Measurements from ENCODE around the gene AGPS. TPM values are rescaled to one million over a fixed set of nuclear protein-coding genes. Genes with fewer than 3 reads are reported as not detected.
"Not testable (repeated sequence)": the region's sequence is repeated elsewhere in the genome, so short reads cannot be mapped to it uniquely, and the experiment has no call there.

Gene AGPS
- total RNA-seq, 1 experiment from 2014 or later = 28.4 TPM

DNA sequence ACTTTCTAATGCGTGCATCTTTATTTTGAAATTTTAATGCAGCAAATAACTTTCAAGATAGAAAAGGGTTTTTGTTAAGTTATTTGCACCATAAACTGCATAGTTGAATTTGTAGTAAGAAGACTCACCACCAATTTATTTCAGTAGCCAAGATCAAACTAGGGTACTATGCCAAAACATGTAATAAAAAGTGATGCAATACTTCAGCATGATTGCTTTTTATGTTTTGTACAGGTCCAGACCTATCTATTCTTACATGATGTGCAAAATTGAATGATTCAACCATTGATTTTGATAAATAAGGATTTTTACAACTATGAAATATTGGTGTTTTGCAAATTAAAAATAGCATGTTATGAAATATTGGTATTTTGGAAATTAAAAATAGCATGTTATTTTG lies 26.7 kb downstream of the AGPS start:
- Histone ChIP-seq H3K27me3 (ENCODE audit: control insufficient read depth, insufficient read depth, low read length) (no peaks in the 10 kb centered on the region), H3K4me3 (ENCODE audit: insufficient read depth, low read depth, low read length) (no peak overlapping the region), H3K36me3 (replicated peaks; ENCODE audit: control insufficient read depth, insufficient read depth, low read length) (no peaks in the 10 kb centered on the region)
- no peak for DNase-seq

DNA sequence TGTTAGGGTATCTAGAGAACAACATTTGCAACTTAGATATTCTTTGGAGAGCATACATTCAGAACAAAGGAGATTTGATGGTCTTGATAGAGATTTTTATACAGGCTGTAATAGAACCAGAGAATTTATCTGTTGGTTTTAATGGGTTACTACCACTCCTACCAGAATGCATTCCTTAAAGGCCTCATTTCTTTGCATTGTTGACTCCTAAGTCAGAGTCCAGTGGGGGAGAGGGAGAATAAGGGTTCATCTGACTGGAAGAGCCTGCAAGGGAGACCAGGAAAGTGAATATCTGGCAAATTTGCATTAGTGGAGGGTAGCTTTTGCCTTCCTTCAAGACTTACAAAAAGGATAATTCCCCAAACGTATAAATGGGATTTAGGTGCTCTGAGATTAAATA lies 29.7 kb downstream of the AGPS start:
- no peak for DNase-seq
- Histone ChIP-seq H3K36me3 (replicated peaks; ENCODE audit: control insufficient read depth, insufficient read depth, low read length) (no peaks in the 10 kb centered on the region), H3K27me3 (ENCODE audit: control insufficient read depth, insufficient read depth, low read length) (no peaks in the 10 kb centered on the region), H3K4me3 (ENCODE audit: insufficient read depth, low read depth, low read length) (no peak overlapping the region)

DNA sequence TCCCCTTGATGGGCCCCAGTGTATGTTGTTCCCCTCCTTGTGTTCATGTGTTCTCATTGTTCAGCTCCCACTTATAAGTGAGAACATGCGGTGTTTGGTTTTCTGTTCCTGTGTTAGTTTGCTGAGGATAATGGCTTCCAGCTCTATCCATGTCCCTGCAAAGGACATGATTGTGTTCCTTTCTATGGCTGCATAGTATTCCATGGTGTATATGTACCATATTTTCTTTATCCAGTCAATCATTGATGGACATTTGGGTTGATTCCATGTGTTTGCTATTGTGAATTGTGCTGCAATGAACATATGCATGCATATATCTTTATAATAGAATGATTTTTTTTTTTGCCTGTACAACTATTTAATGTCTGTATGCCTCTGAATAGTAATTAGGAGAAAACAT lies 31.5 kb downstream of the AGPS start:
- DNase-seq; H3K36me3 ChIP-seq (replicated peaks; ENCODE audit: control insufficient read depth, insufficient read depth, low read length); H3K4me3 ChIP-seq (ENCODE audit: insufficient read depth, low read depth, low read length); H3K27me3 ChIP-seq (ENCODE audit: control insufficient read depth, insufficient read depth, low read length): not testable (repeated sequence)

DNA sequence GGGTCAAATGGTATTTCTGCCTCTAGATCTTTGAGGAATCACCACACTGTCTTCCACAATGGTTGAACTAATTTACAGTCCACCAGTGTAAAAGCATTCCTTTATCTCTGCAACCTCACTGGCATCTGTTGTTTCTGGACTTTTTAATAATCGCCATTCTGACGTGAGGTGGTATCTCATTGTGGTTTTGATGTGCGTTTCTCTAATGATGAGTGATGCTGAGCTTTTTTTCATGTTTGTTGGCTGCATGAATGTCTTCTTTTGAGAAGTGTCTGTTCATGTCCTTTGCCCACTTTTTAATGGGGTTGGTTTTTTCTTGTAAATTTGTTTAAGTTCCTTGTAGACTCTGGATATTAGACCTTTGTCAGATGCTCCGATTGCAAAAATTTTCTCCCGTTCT lies 32.0 kb downstream of the AGPS start:
- H3K27me3 ChIP-seq (ENCODE audit: control insufficient read depth, insufficient read depth, low read length); H3K36me3 ChIP-seq (replicated peaks; ENCODE audit: control insufficient read depth, insufficient read depth, low read length); DNase-seq; H3K4me3 ChIP-seq (ENCODE audit: insufficient read depth, low read depth, low read length): not testable (repeated sequence)

DNA sequence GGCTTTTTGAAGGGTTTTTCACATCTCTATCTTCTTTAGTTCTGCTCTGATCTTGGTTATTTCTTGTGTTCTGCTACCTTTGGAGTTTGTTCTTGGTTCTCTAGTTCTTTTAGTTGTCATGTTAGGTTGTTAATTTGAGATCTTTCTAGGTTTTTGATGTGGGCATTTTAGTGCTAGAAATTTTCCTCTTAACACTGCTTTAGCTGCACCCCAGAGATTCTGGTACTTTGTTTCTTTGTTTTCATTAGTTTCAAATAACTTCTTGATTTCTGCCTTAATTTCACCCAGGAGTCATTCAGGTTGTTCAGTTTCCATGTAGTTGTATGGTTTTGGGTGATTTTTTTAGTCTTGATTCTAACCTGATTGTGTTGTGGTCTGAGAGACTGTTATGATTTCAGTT lies 34.7 kb downstream of the AGPS start:
- Histone ChIP-seq H3K36me3 (replicated peaks; ENCODE audit: control insufficient read depth, insufficient read depth, low read length) (peaks cover 2% of the 10 kb centered on the region), H3K4me3 (ENCODE audit: insufficient read depth, low read depth, low read length) (no peak overlapping the region), H3K27me3 (ENCODE audit: control insufficient read depth, insufficient read depth, low read length) (no peaks in the 10 kb centered on the region)
- DNase-seq = no peak

DNA sequence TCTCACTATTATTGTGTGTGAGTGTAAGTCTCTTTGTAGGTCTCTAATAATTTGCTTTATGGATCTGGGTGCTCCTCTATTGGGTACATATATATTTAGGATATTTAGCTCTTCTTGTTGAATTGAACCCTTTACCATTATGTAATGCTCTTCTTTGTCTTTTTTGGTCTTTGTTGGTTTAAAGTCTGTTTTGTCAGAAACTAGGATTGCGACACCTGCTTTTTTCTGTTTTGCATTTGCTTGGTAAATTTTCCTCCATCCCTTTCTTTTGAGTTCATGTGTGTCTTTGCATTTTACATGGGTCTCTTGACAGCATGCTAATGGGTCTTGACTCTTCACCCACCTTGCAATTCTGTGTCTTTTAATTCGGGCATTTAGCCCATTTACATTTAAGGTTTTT lies 35.4 kb downstream of the AGPS start:
- DNase-seq; H3K36me3 ChIP-seq (replicated peaks; ENCODE audit: control insufficient read depth, insufficient read depth, low read length); H3K4me3 ChIP-seq (ENCODE audit: insufficient read depth, low read depth, low read length); H3K27me3 ChIP-seq (ENCODE audit: control insufficient read depth, insufficient read depth, low read length): not testable (repeated sequence)

DNA sequence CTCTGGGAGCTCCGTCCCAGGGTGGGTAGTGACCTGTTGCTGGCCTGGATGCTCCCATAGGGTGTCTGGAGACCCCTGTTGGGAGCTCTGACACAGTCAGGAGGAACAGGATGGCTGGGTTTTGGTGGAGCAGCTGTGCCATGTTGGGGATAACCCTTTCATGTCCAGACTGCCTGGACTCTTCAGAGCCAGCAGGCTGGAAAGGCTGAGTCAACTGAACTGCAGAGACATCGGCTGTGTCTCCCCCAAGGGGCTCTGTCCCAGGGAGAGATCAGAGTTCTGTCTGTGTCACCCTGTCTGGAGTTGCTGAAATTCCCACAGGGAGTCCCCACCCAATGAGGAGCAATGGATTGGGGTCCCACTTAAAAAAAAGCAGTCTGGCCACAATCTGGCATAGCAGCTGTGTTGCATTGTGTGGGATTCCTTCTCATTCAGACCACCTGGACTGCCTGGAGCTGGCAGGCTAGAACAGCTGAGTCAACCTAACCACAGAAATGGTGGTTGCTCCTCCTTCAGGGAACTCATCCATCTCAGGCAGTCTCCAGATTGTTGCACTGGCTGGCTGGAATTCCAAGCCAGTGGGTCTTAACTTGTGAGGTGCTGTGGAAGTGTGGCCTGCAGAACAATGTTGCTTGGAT lies 37.2 kb downstream of the AGPS start:
- no peak overlapping the region for H3K4me3 ChIP-seq (ENCODE audit: insufficient read depth, low read depth, low read length)
- peaks cover 2% of the 10 kb centered on the region for H3K36me3 ChIP-seq (replicated peaks; ENCODE audit: control insufficient read depth, insufficient read depth, low read length)
- no peaks in the 10 kb centered on the region for H3K27me3 ChIP-seq (ENCODE audit: control insufficient read depth, insufficient read depth, low read length)
- no peak for DNase-seq

DNA sequence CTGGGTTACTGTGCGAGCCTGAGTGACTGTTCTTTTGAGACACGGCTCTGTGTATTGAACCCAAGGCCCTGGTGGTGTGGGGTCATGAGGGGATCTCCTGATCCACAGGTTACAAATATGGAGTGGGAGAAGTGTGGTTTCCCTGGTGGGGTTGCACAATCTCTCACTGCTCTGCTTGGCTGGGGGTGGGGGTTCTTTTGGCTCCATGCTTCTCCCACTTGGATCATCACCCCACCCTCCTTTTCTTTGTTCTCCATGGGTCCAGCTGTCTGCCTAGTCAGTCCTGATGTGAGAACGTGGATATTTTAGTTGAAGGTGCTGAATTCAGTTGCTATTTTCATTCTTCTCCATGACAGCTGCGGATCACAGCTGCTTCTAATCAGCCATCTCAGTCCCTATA lies 37.8 kb downstream of the AGPS start:
- Histone ChIP-seq H3K4me3 (ENCODE audit: insufficient read depth, low read depth, low read length) (no peak overlapping the region), H3K27me3 (ENCODE audit: control insufficient read depth, insufficient read depth, low read length) (no peaks in the 10 kb centered on the region), H3K36me3 (replicated peaks; ENCODE audit: control insufficient read depth, insufficient read depth, low read length) (peaks cover 2% of the 10 kb centered on the region)
- DNase-seq = no peak

DNA sequence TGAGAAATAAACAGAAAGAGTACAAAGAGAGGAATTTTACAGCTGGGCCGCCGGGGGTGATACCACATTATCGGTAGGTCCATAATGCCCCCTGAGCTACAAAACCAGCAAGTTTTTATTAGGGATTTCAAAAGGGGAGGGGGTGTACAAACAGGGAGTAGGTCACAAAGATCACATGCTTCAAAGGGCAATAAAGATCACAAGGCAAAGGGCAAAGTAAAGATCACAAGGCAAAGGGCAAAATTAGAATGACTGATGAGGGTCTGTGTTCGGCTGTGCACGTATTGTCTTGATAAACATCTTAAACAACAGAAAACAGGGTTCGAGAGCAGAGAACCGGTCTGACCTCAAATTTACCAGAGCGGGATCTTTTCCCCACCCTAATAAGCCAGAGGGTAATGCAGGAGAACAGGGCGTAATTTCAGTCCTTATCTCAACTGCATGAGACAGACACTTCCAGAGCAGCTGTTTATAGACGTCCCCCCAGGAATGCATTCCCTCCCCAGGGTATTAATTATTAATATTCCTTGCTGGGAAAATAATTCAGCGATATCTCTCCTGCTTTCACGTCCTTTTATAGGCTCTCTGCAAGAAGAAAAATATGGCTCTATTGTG lies 38.6 kb downstream of the AGPS start:
- not testable (repeated sequence) for H3K27me3 ChIP-seq (ENCODE audit: control insufficient read depth, insufficient read depth, low read length); H3K36me3 ChIP-seq (replicated peaks; ENCODE audit: control insufficient read depth, insufficient read depth, low read length); DNase-seq; H3K4me3 ChIP-seq (ENCODE audit: insufficient read depth, low read depth, low read length)

DNA sequence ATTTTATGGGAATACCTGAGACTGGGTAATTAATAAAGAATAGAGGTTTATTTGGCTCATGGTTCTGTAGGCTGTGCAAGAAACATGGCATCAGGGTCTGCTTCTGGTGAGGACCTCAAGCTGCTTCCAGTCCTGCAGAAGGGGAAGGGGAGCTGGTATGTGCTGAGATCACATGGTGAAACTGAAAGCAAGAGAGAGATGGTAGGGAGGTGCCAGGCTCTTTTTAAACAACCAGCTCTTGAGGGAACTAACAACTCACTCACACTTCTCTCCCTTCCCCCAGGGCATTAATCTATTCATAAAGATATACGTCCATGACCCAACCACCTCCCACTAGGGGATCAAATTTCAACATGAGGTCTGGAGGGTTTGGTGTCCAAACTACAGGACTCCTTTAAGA lies 40.1 kb downstream of the AGPS start:
- peaks cover 2% of the 10 kb centered on the region for H3K36me3 ChIP-seq (replicated peaks; ENCODE audit: control insufficient read depth, insufficient read depth, low read length)

DNA sequence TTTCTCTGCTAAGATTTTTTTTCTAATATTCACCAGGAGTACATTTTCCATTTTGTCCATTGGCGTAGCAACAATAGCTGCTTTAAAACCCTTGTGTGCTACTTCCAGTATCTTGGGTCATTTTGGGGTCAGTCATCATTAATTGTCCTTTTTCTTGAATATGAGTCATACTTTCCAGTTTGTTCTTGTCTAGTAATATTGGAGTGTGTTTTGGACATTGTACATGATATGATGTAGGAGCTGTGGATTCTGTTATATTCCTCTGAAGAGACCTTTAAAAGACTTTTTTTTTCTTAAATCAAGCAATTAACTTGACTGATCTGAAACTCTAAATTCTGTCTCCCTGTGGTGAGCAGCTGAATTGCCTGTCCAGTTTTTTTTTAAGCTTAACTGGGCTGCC lies 40.8 kb downstream of the AGPS start:
- peaks cover 2% of the 10 kb centered on the region for H3K36me3 ChIP-seq (replicated peaks; ENCODE audit: control insufficient read depth, insufficient read depth, low read length)
- no peaks in the 10 kb centered on the region for H3K27me3 ChIP-seq (ENCODE audit: control insufficient read depth, insufficient read depth, low read length)
- no peak for DNase-seq
- no peak overlapping the region for H3K4me3 ChIP-seq (ENCODE audit: insufficient read depth, low read depth, low read length)

More for the DNA sequence above, 40.1 kb downstream of the AGPS start:
- Histone ChIP-seq H3K27me3 (ENCODE audit: control insufficient read depth, insufficient read depth, low read length) (no peaks in the 10 kb centered on the region), H3K4me3 (ENCODE audit: insufficient read depth, low read depth, low read length) (no peak overlapping the region)
- no peak for DNase-seq

DNA sequence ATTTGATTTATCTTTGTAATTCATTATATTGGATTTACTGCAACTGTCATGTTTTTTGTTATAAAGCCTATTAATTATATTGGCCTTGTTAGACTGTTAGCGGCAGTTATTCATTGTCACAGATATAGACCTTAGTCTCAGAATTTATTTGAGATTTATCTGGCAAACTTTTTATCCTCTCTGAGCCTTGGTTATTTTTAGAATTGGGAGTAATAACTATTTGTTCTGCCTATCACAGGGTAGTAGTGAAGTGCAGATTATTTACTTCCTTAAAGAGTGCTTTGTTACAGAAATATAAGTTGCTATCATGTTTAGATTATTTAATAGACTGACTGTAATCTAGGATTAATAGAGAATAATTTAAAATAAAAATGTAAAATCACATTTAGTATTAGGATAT lies 41.9 kb downstream of the AGPS start:
- no peak overlapping the region for H3K4me3 ChIP-seq (ENCODE audit: insufficient read depth, low read depth, low read length)
- H3K27me3 ChIP-seq (ENCODE audit: control insufficient read depth, insufficient read depth, low read length) = no peaks in the 10 kb centered on the region
- no peak for DNase-seq
- H3K36me3 ChIP-seq (replicated peaks; ENCODE audit: control insufficient read depth, insufficient read depth, low read length) = peaks cover 2% of the 10 kb centered on the region

DNA sequence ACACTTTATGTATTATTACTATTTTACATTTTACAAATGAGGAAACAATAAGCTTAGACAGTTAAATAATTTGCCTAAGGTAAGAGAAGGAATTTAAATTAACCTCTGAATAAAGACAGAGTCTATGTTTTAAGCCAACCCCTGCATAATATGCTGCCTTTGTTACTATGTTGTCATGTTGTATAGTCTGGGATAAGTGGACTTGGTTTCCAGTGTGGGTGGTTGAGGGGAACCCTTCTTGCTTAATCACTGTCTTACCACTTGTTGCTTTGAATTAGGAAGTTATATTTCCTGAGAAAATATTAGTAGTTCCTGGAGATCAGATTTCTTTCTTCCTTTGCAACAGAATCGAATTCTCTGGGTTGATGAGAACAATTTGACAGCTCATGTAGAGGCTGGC lies 52.6 kb downstream of the AGPS start:
- no peak for DNase-seq
- no peaks in the 10 kb centered on the region for H3K27me3 ChIP-seq (ENCODE audit: control insufficient read depth, insufficient read depth, low read length)
- no peaks in the 10 kb centered on the region; the same call in 1 of the 2 replicates for H3K36me3 ChIP-seq (replicated peaks; ENCODE audit: control insufficient read depth, insufficient read depth, low read length)
- H3K4me3 ChIP-seq (ENCODE audit: insufficient read depth, low read depth, low read length) = no peak overlapping the region

DNA sequence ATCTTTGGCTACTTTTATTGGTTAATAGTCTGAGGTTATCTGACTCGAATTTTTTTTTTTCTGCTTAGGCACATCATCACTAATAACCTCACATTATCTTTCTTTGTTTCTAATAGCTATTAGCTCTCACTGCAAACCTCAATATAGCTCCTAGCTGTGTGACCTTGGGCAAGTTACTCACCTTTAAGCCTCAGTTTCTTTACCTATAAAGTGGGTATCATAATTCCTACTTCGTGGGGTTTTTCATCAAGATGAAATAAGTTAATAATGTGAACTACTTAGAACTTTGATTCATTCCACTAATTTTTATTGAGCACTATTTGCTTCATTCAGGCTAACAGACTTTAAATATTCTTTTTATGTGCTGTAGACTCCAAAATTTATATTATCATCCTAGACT lies 55.5 kb downstream of the AGPS start:
- H3K36me3 ChIP-seq (replicated peaks; ENCODE audit: control insufficient read depth, insufficient read depth, low read length) = no peaks in the 10 kb centered on the region; the same call in 1 of the 2 replicates
- DNase-seq = no peak
- H3K27me3 ChIP-seq (ENCODE audit: control insufficient read depth, insufficient read depth, low read length) = no peaks in the 10 kb centered on the region
- H3K4me3 ChIP-seq (ENCODE audit: insufficient read depth, low read depth, low read length) = no peak overlapping the region

DNA sequence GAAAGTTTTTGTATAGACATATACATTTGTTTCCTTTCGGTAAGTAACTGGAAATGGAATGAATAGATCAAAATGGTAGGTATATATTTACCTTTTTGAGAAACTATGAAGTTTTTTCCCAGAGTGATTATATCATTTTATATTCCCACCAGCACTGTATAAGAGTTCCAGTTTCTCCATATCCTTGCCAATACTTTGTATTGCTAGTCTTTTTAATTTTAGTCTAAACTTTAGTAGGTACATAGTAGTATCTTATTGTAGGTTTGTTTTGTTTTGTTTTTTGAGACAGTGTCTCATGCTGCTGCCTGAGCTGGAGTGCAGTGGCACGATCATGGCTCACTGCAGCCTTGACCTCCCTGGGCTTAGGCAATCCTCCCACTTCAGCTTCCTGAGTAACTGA lies 56.6 kb downstream of the AGPS start:
- H3K36me3 ChIP-seq (replicated peaks; ENCODE audit: control insufficient read depth, insufficient read depth, low read length) = no peaks in the 10 kb centered on the region; the same call in 1 of the 2 replicates

More for the DNA sequence above, 56.6 kb downstream of the AGPS start:
- Histone ChIP-seq H3K27me3 (ENCODE audit: control insufficient read depth, insufficient read depth, low read length) (no peaks in the 10 kb centered on the region), H3K4me3 (ENCODE audit: insufficient read depth, low read depth, low read length) (no peak overlapping the region)
- no peak for DNase-seq
